GM13977 (cell line): Measurements from ENCODE around the gene PPP1R14B.

Experiments used
- DNase-seq: peaks from one replicate; pipeline ENCODE4 v3.0.0; 2012; ENCODE audit warnings: low spot score
- CTCF ChIP-seq: IDR thresholded peaks from 2 replicates; pipeline ENCODE4 v1.5.1; 2012; ENCODE audit warnings: mild to moderate bottlenecking, control low read depth; ENCODE audit not compliant: insufficient read depth; ENCODE audit errors: extremely low read depth, missing control alignments
- in situ Hi-C: fragments of 300-500 bp; cut with MboI; formaldehyde crosslinking; loops from one replicate; pipeline ENCODE4 v1.12.0; 2022; ENCODE audit warnings: low sequenced_read_pairs, low pct_unique_long_range_greater_than_20kb, mixed read lengths, inconsistent platforms; ENCODE audit not compliant: unreplicated experiment

PPP1R14B gene

GRCh38 chr11:64291262-64291751, 44.6 kb upstream of the PPP1R14B start, which contains the start of gene KCNK4:
TSS of gene KCNK4 (plus strand) at chr11:64291302. CDS start at chr11:64293019, 1,717 bp downstream.
- in situ Hi-C loops = no loop called here
- DNase-seq = no peak
- TF ChIP-seq CTCF = no peak

DNA sequence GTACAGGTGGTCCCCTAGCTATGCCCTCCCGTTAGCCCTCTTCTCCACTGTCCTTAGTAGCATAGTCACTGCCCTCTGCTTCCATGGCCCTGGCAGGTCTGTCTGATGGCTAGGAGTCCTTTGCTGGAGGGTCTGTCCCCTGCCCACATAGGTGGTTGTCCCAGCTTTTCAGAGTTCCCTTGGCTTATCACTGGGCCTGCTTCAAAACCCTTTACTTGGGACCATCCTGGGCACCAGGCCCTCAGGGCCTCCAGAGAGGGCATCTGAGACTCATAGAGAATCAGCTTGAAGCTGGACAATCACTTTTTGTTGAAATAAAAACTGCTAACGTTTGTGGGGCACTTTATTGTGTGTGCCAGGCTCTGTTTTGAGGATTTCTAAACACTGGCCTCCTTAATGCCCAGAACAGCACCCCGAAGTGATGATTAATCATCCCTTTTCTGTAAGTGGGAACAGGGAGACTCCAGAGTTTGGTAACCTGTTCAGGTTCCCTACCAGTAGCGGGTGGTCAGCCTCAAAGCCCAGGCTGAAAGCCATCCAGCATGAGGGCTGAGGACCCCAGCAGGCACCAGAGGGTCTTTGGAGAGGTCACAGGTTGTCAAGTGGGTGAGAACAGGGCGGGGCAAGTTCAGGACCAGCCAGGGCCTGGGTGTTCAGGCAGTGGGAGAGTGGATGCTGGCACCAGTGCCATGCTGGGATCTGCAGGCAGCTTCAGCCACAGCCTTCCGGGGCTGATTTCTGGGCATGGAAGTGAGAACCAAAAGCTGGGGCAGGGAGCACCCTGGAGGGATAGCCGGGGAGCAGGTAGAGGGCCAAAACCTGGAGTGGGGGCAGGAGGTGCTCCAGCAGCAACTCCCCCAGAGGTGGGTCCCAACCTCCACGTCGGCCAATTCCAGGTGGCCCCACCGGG, 43.9 kb upstream of the PPP1R14B start:
- no peak for TF ChIP-seq CTCF
- in situ Hi-C loops = no loop called here
- no peak for DNase-seq

- DNase-seq = no peak
- TF ChIP-seq CTCF = no peak
- in situ Hi-C loops = no loop called here
These were observed 42.3 kb upstream of the PPP1R14B start for GRCh38 chr11:64289002-64289564.

- DNase-seq = no peak
- in situ Hi-C loops = no loop called here
- no peak for TF ChIP-seq CTCF
These were observed 41.6 kb upstream of the PPP1R14B start for GRCh38 chr11:64288353-64288750.

- no peak for TF ChIP-seq CTCF
- DNase-seq = no peak
- in situ Hi-C loops = no loop called here
These were observed 41.1 kb upstream of the PPP1R14B start for GRCh38 chr11:64287676-64288352.

- in situ Hi-C loops = no loop called here
These were observed 40.0 kb upstream of the PPP1R14B start for GRCh38 chr11:64286801-64287159.

More at GRCh38 chr11:64286801-64287159, 40.0 kb upstream of the PPP1R14B start:
- no peak for DNase-seq
- TF ChIP-seq CTCF = no peak
